Loucy (cell line): Measurements from ENCODE around the gene ARHGEF39.

ENCODE experiments used
- CTCF ChIP-seq: fragments of 200-600 bp; sonication (generic); conservative IDR thresholded peaks from 2 replicates; pipeline ENCODE4 v1.5.1; 2014; ENCODE audit warnings: mild to moderate bottlenecking, antibody characterized with exemption, low read length
- EZH2phosphoT487 ChIP-seq: fragments of 200-600 bp; IDR thresholded peaks from 2 replicates; pipeline ENCODE4 v1.6.1; 2018; ENCODE audit warnings: antibody characterized with exemption, mild to moderate bottlenecking, moderate library complexity, borderline replicate concordance

GRCh38 chr9:35688558-35689541 lies 23.9 kb upstream of the ARHGEF39 start:
- TF ChIP-seq EZH2phosphoT487 (no peak), CTCF (no peak)
